ENCODE results near the gene IFNL1.
"Not testable (repeated sequence)": the region's sequence is repeated elsewhere in the genome, so short reads cannot be mapped to it uniquely, and the experiment has no call there.

IFNL1 gene

GRCh38 chr19:39296055-39296645 lies at the start of gene IFNL1:
Gene IFNL1, plus strand, starts transcription at chr19:39296407. Its CDS starts 15 bp downstream, at chr19:39296422.
- no peak for DNase-seq (ENCODE audit: low read depth in 3 of 3)

- DNase-seq (ENCODE audit: low read depth in 3 of 3): peak in 1 of 3 donors; percentile 35
Measured at GRCh38 chr19:39246951-39247669, 49.1 kb upstream of the IFNL1 start.

- no peak for DNase-seq (ENCODE audit: low read depth in 3 of 3)
Measured at GRCh38 chr19:39247701-39248664, 48.2 kb upstream of the IFNL1 start.

GRCh38 chr19:39248806-39249205 lies 47.4 kb upstream of the IFNL1 start, which contains the start of gene IFNL4:
Gene IFNL4, minus strand, starts transcription at chr19:39248856.
- no peak for DNase-seq (ENCODE audit: low read depth in 3 of 3)

GRCh38 chr19:39251081-39251480 lies 45.1 kb upstream of the IFNL1 start:
- DNase-seq (ENCODE audit: low read depth in 3 of 3): no peak

- DNase-seq (ENCODE audit: low read depth in 3 of 3): no peak
Measured at GRCh38 chr19:39251846-39252245, 44.4 kb upstream of the IFNL1 start.

GRCh38 chr19:39252458-39252857 lies 43.7 kb upstream of the IFNL1 start:
- no peak for DNase-seq (ENCODE audit: low read depth in 3 of 3)

- no peak for DNase-seq (ENCODE audit: low read depth in 3 of 3)
Measured at GRCh38 chr19:39253374-39254149, 42.6 kb upstream of the IFNL1 start.

- DNase-seq (ENCODE audit: low read depth in 3 of 3): no peak
Measured at GRCh38 chr19:39254531-39255345, 41.5 kb upstream of the IFNL1 start.

GRCh38 chr19:39257227-39257626 lies 39.0 kb upstream of the IFNL1 start:
- no peak for DNase-seq (ENCODE audit: low read depth in 3 of 3)

GRCh38 chr19:39261704-39262103 lies 34.5 kb upstream of the IFNL1 start:
- DNase-seq (ENCODE audit: low read depth in 3 of 3): no peak

GRCh38 chr19:39262496-39262895 lies 33.7 kb upstream of the IFNL1 start:
- no peak for DNase-seq (ENCODE audit: low read depth in 3 of 3)

GRCh38 chr19:39263912-39264305 lies 32.3 kb upstream of the IFNL1 start:
- DNase-seq (ENCODE audit: low read depth in 3 of 3): no peak

- DNase-seq (ENCODE audit: low read depth in 3 of 3): no peak
Measured at GRCh38 chr19:39264306-39265290, 31.6 kb upstream of the IFNL1 start.

- no peak for DNase-seq (ENCODE audit: low read depth in 3 of 3)
Measured at GRCh38 chr19:39265321-39265916, 30.8 kb upstream of the IFNL1 start.

- not testable (repeated sequence) for DNase-seq (ENCODE audit: low read depth in 3 of 3)
Measured at GRCh38 chr19:39268085-39268484, 28.1 kb upstream of the IFNL1 start, which contains the start of gene IFNL2. Gene IFNL2, plus strand, starts transcription at chr19:39268396. Its CDS starts 173 bp downstream, at chr19:39268569.

- DNase-seq (ENCODE audit: low read depth in 3 of 3): not testable (repeated sequence)
Measured at GRCh38 chr19:39268531-39269223, 27.5 kb upstream of the IFNL1 start.

GRCh38 chr19:39269369-39269768 lies 26.8 kb upstream of the IFNL1 start:
- not testable (repeated sequence) for DNase-seq (ENCODE audit: low read depth in 3 of 3)
